Measurements from ENCODE around the gene WDR48.

The WDR48 gene

GRCh38 chr3:39064646-39065045, 12.8 kb downstream of the WDR48 start:
- DNase-seq (ENCODE audit: low read depth) = no peak

GRCh38 chr3:39065197-39065596, 13.4 kb downstream of the WDR48 start:
- DNase-seq (ENCODE audit: low read depth) = no peak

GRCh38 chr3:39067286-39067685, 15.5 kb downstream of the WDR48 start:
- DNase-seq (ENCODE audit: low read depth) = no peak

GRCh38 chr3:39068556-39068955, 16.7 kb downstream of the WDR48 start:
- DNase-seq (ENCODE audit: low read depth) = no peak

- DNase-seq (ENCODE audit: low read depth) = no peak
Observed at GRCh38 chr3:39075910-39076309, 24.1 kb downstream of the WDR48 start.

- DNase-seq (ENCODE audit: low read depth) = no peak
Observed at GRCh38 chr3:39079530-39079929, 27.7 kb downstream of the WDR48 start.

- no peak for DNase-seq (ENCODE audit: low read depth)
Observed at GRCh38 chr3:39080026-39080425, 28.2 kb downstream of the WDR48 start.

GRCh38 chr3:39082666-39083313, 31.0 kb downstream of the WDR48 start:
- DNase-seq (ENCODE audit: low read depth) = no peak

GRCh38 chr3:39086144-39086543, 34.3 kb downstream of the WDR48 start:
- no peak for DNase-seq (ENCODE audit: low read depth)

- no peak for DNase-seq (ENCODE audit: low read depth)
Observed at GRCh38 chr3:39088456-39088855, 36.6 kb downstream of the WDR48 start.

- no peak for DNase-seq (ENCODE audit: low read depth)
Observed at GRCh38 chr3:39088889-39089288, 37.1 kb downstream of the WDR48 start.

- no peak for DNase-seq (ENCODE audit: low read depth)
Observed at GRCh38 chr3:39090922-39091321, 39.1 kb downstream of the WDR48 start.

GRCh38 chr3:39094851-39095677, 43.2 kb downstream of the WDR48 start:
- DNase-seq (ENCODE audit: low read depth) = no peak

GRCh38 chr3:39095778-39096177, 44.0 kb downstream of the WDR48 start:
- no peak for DNase-seq (ENCODE audit: low read depth)

GRCh38 chr3:39096775-39097174, 45.0 kb downstream of the WDR48 start:
- no peak for DNase-seq (ENCODE audit: low read depth)

- DNase-seq (ENCODE audit: low read depth) = no peak
Observed at GRCh38 chr3:39097716-39098472, 46.1 kb downstream of the WDR48 start.

GRCh38 chr3:39098473-39099000, 46.7 kb downstream of the WDR48 start:
- no peak for DNase-seq (ENCODE audit: low read depth)

GRCh38 chr3:39099242-39099641, 47.4 kb downstream of the WDR48 start:
- DNase-seq (ENCODE audit: low read depth) = no peak

- DNase-seq (ENCODE audit: low read depth) = no peak
Observed at GRCh38 chr3:39099738-39100499, 48.1 kb downstream of the WDR48 start.

- DNase-seq (ENCODE audit: low read depth) = no peak
Observed at GRCh38 chr3:39100500-39100886, 48.7 kb downstream of the WDR48 start.

GRCh38 chr3:39101022-39101689, 49.3 kb downstream of the WDR48 start:
- DNase-seq (ENCODE audit: low read depth) = no peak
